ENCODE data around the gene HDAC10.

HDAC10 gene

GRCh38 chr22:50228366-50228765, 22.7 kb downstream of the HDAC10 start:
- no peak for DNase-seq (ENCODE audit: low read depth)
- H3K4me3 ChIP-seq (ENCODE audit: low read depth, low read length) = no peak overlapping the region
- TF ChIP-seq POLR2A (IDR thresholded peaks at IDR 0.05; ENCODE audit: extremely low read depth, insufficient read length) (no peak), MAX (IDR thresholded peaks at IDR 0.05; ENCODE audit: low read depth, low read length) (no peak), MYC (IDR thresholded peaks at IDR 0.05; ENCODE audit: low read depth, low read length) (no peak)

- DNase-seq (ENCODE audit: low read depth) = no peak
- TF ChIP-seq MAX (IDR thresholded peaks at IDR 0.05; ENCODE audit: low read depth, low read length) = no peak
- no peak for TF ChIP-seq POLR2A (IDR thresholded peaks at IDR 0.05; ENCODE audit: extremely low read depth, insufficient read length)
- no peak for TF ChIP-seq CTCF (IDR thresholded peaks at IDR 0.05; ENCODE audit: low read depth, low read length)
- TF ChIP-seq MYC (IDR thresholded peaks at IDR 0.05; ENCODE audit: low read depth, low read length) = no peak
- no peak overlapping the region for H3K4me3 ChIP-seq (ENCODE audit: low read depth, low read length)
Observed at GRCh38 chr22:50227579-50228215, 23.4 kb downstream of the HDAC10 start.

- no peak for TF ChIP-seq MAX (IDR thresholded peaks at IDR 0.05; ENCODE audit: low read depth, low read length)
- no peak for TF ChIP-seq CTCF (IDR thresholded peaks at IDR 0.05; ENCODE audit: low read depth, low read length)
- TF ChIP-seq POLR2A (IDR thresholded peaks at IDR 0.05; ENCODE audit: extremely low read depth, insufficient read length) = no peak
- no peak for TF ChIP-seq MYC (IDR thresholded peaks at IDR 0.05; ENCODE audit: low read depth, low read length)
- H3K4me3 ChIP-seq (ENCODE audit: low read depth, low read length) = no peak overlapping the region
- no peak for DNase-seq (ENCODE audit: low read depth)
Observed at GRCh38 chr22:50226875-50227165, 24.2 kb downstream of the HDAC10 start.

- no peak for DNase-seq (ENCODE audit: low read depth)
- TF ChIP-seq POLR2A (IDR thresholded peaks at IDR 0.05; ENCODE audit: extremely low read depth, insufficient read length) = no peak
- TF ChIP-seq MYC (IDR thresholded peaks at IDR 0.05; ENCODE audit: low read depth, low read length) = no peak
- TF ChIP-seq MAX (IDR thresholded peaks at IDR 0.05; ENCODE audit: low read depth, low read length) = no peak
- TF ChIP-seq CTCF (IDR thresholded peaks at IDR 0.05; ENCODE audit: low read depth, low read length) = no peak
- no peak overlapping the region for H3K4me3 ChIP-seq (ENCODE audit: low read depth, low read length)
Observed at GRCh38 chr22:50226063-50226874, 24.8 kb downstream of the HDAC10 start.

- TF ChIP-seq CTCF (IDR thresholded peaks at IDR 0.05; ENCODE audit: low read depth, low read length) (no peak), POLR2A (IDR thresholded peaks at IDR 0.05; ENCODE audit: extremely low read depth, insufficient read length) (no peak), MAX (IDR thresholded peaks at IDR 0.05; ENCODE audit: low read depth, low read length) (no peak), MYC (IDR thresholded peaks at IDR 0.05; ENCODE audit: low read depth, low read length) (no peak)
- no peak for DNase-seq (ENCODE audit: low read depth)
- H3K4me3 ChIP-seq (ENCODE audit: low read depth, low read length) = no peak overlapping the region
Observed at GRCh38 chr22:50225200-50225969, 25.7 kb downstream of the HDAC10 start.
